ENCODE results near the gene UBE2G1.
"Not testable (repeated sequence)": the region's sequence is repeated elsewhere in the genome, so short reads cannot be mapped to it uniquely, and the experiment has no call there.

UBE2G1 gene

GRCh38 chr17:4255271-4255670 lies 111.2 kb downstream of the UBE2G1 start:
- H3K23ac ChIP-seq (ENCODE audit: low read depth, low read length, poor library complexity); H3K18ac ChIP-seq (ENCODE audit: low read length); H4K91ac ChIP-seq (ENCODE audit: low read depth, low read length, poor library complexity); H2AFZ ChIP-seq (ENCODE audit: low read length); H3K4ac ChIP-seq (ENCODE audit: low read length); H2BK120ac ChIP-seq (ENCODE audit: low read depth, low read length); H2AK5ac ChIP-seq (ENCODE audit: low read depth, low read length); H3K14ac ChIP-seq (ENCODE audit: low read length); H3K4me3 ChIP-seq (ENCODE audit: low read length in 2 of 2); H3K27ac ChIP-seq (replicated peaks; ENCODE audit: low read length); H3K9ac ChIP-seq (ENCODE audit: low read depth, low read length, poor library complexity); DNase-seq (ENCODE audit: low spot score); H3K79me1 ChIP-seq (ENCODE audit: low read depth, low read length); H4K8ac ChIP-seq (ENCODE audit: low read depth, low read length); H2BK15ac ChIP-seq (ENCODE audit: low read length); H2BK5ac ChIP-seq (ENCODE audit: low read length); H3K4me1 ChIP-seq (ENCODE audit: control insufficient read depth in 2 of 2, insufficient read depth in 1 of 2, low read depth in 1 of 2, low read length in 2 of 2); H2BK12ac ChIP-seq (ENCODE audit: low read length); H3K4me2 ChIP-seq (ENCODE audit: insufficient read depth, low read length, poor library complexity, severe bottlenecking); H3K27me3 ChIP-seq (ENCODE audit: control insufficient read depth in 3 of 3, insufficient read depth in 3 of 3, low read depth in 1 of 3, low read length in 3 of 3): not testable (repeated sequence)
- H3K36me3 ChIP-seq (replicated peaks in 1 of 2; ENCODE audit: control insufficient read depth in 2 of 2, insufficient read depth in 2 of 2, low read length in 2 of 2), result peaks cover 7 to 38% of the 10 kb centered on the region in 2 donors
- no CpG with 5 or more reads among the region's 6 CpGs for WGBS, 2 donors (ENCODE audit: extremely low coverage in 2 of 2, insufficient read length in 2 of 2, insufficient replicate concordance in 1 of 2)
- peaks cover 14 to 38% of the 10 kb centered on the region in 2 donors for H3K9me3 ChIP-seq (replicated peaks in 1 of 2; ENCODE audit: control insufficient read depth in 2 of 2, insufficient read depth in 1 of 2, low read depth in 1 of 2, low read length in 2 of 2)

GRCh38 chr17:4250887-4251286 lies 115.6 kb downstream of the UBE2G1 start:
- no peak overlapping the region for H3K4me2 ChIP-seq (ENCODE audit: insufficient read depth, low read length, poor library complexity, severe bottlenecking)
- H2BK12ac ChIP-seq (ENCODE audit: low read length), result no peak overlapping the region
- no peak overlapping the region for H2BK5ac ChIP-seq (ENCODE audit: low read length)
- H3K27ac ChIP-seq (replicated peaks; ENCODE audit: low read length), result no peak overlapping the region
- H3K36me3 ChIP-seq (replicated peaks in 1 of 2; ENCODE audit: control insufficient read depth in 2 of 2, insufficient read depth in 2 of 2, low read length in 2 of 2), result peaks cover 5 to 28% of the 10 kb centered on the region in 2 donors
- no peak overlapping the region for H4K8ac ChIP-seq (ENCODE audit: low read depth, low read length)
- no peak overlapping the region for H2BK15ac ChIP-seq (ENCODE audit: low read length)
- H3K4me1 ChIP-seq (ENCODE audit: control insufficient read depth in 2 of 2, insufficient read depth in 1 of 2, low read depth in 1 of 2, low read length in 2 of 2), result no peaks in the 10 kb centered on the region
- H3K4me3 ChIP-seq (ENCODE audit: low read length in 2 of 2), result no peak overlapping the region
- no peak overlapping the region for H3K14ac ChIP-seq (ENCODE audit: low read length)
- no peak for DNase-seq (ENCODE audit: low spot score)
- no peak overlapping the region for H3K23ac ChIP-seq (ENCODE audit: low read depth, low read length, poor library complexity)
- WGBS, 2 donors (ENCODE audit: extremely low coverage in 2 of 2, insufficient read length in 2 of 2, insufficient replicate concordance in 1 of 2), result no CpG with 5 or more reads among the region's 2 CpGs
- no peak overlapping the region for H2AK5ac ChIP-seq (ENCODE audit: low read depth, low read length)
- no peak overlapping the region for H3K4ac ChIP-seq (ENCODE audit: low read length)
- no peak overlapping the region for H3K9ac ChIP-seq (ENCODE audit: low read depth, low read length, poor library complexity)
- peaks cover 4% of the 10 kb centered on the region for H3K79me1 ChIP-seq (ENCODE audit: low read depth, low read length)
- no peak overlapping the region for H4K91ac ChIP-seq (ENCODE audit: low read depth, low read length, poor library complexity)
- no peak overlapping the region for H2BK120ac ChIP-seq (ENCODE audit: low read depth, low read length)
- no peak overlapping the region for H3K18ac ChIP-seq (ENCODE audit: low read length)
- H3K9me3 ChIP-seq (replicated peaks in 1 of 2; ENCODE audit: control insufficient read depth in 2 of 2, insufficient read depth in 1 of 2, low read depth in 1 of 2, low read length in 2 of 2), result no peaks in the 10 kb centered on the region
- no peaks in the 10 kb centered on the region for H3K27me3 ChIP-seq (ENCODE audit: control insufficient read depth in 3 of 3, insufficient read depth in 3 of 3, low read depth in 1 of 3, low read length in 3 of 3)
- no peak overlapping the region for H2AFZ ChIP-seq (ENCODE audit: low read length)

- no peak overlapping the region for H2BK12ac ChIP-seq (ENCODE audit: low read length)
- no peak overlapping the region for H3K18ac ChIP-seq (ENCODE audit: low read length)
- H3K9me3 ChIP-seq (replicated peaks in 1 of 2; ENCODE audit: control insufficient read depth in 2 of 2, insufficient read depth in 1 of 2, low read depth in 1 of 2, low read length in 2 of 2), result no peaks in the 10 kb centered on the region
- H2BK120ac ChIP-seq (ENCODE audit: low read depth, low read length), result no peak overlapping the region
- peak; percentile 8 for DNase-seq (ENCODE audit: low spot score)
- no peak overlapping the region for H4K8ac ChIP-seq (ENCODE audit: low read depth, low read length)
- peaks cover 5 to 28% of the 10 kb centered on the region in 2 donors for H3K36me3 ChIP-seq (replicated peaks in 1 of 2; ENCODE audit: control insufficient read depth in 2 of 2, insufficient read depth in 2 of 2, low read length in 2 of 2)
- no peak overlapping the region for H3K27ac ChIP-seq (replicated peaks; ENCODE audit: low read length)
- H2BK5ac ChIP-seq (ENCODE audit: low read length), result no peak overlapping the region
- no peak overlapping the region for H3K4ac ChIP-seq (ENCODE audit: low read length)
- H3K79me1 ChIP-seq (ENCODE audit: low read depth, low read length), result peaks cover 4% of the 10 kb centered on the region
- H2AK5ac ChIP-seq (ENCODE audit: low read depth, low read length), result no peak overlapping the region
- WGBS, 2 donors (ENCODE audit: extremely low coverage in 2 of 2, insufficient read length in 2 of 2, insufficient replicate concordance in 1 of 2), result no CpG with 5 or more reads among the region's 4 CpGs
- no peak overlapping the region for H3K9ac ChIP-seq (ENCODE audit: low read depth, low read length, poor library complexity)
- no peak overlapping the region for H3K23ac ChIP-seq (ENCODE audit: low read depth, low read length, poor library complexity)
- H3K4me2 ChIP-seq (ENCODE audit: insufficient read depth, low read length, poor library complexity, severe bottlenecking), result no peak overlapping the region
- no peak overlapping the region for H3K4me3 ChIP-seq (ENCODE audit: low read length in 2 of 2)
- no peak overlapping the region for H3K14ac ChIP-seq (ENCODE audit: low read length)
- no peaks in the 10 kb centered on the region for H3K27me3 ChIP-seq (ENCODE audit: control insufficient read depth in 3 of 3, insufficient read depth in 3 of 3, low read depth in 1 of 3, low read length in 3 of 3)
- H4K91ac ChIP-seq (ENCODE audit: low read depth, low read length, poor library complexity), result no peak overlapping the region
- no peak overlapping the region for H2AFZ ChIP-seq (ENCODE audit: low read length)
- H2BK15ac ChIP-seq (ENCODE audit: low read length), result no peak overlapping the region
- no peaks in the 10 kb centered on the region for H3K4me1 ChIP-seq (ENCODE audit: control insufficient read depth in 2 of 2, insufficient read depth in 1 of 2, low read depth in 1 of 2, low read length in 2 of 2)
Observed at GRCh38 chr17:4249452-4250029, 116.9 kb downstream of the UBE2G1 start.

- H3K4ac ChIP-seq (ENCODE audit: low read length), result no peak overlapping the region
- H3K36me3 ChIP-seq (replicated peaks in 1 of 2; ENCODE audit: control insufficient read depth in 2 of 2, insufficient read depth in 2 of 2, low read length in 2 of 2), result peaks cover 5 to 25% of the 10 kb centered on the region in 2 donors
- WGBS, 2 donors (ENCODE audit: extremely low coverage in 2 of 2, insufficient read length in 2 of 2, insufficient replicate concordance in 1 of 2), result no CpG with 5 or more reads among the region's 7 CpGs
- no peak overlapping the region for H2BK15ac ChIP-seq (ENCODE audit: low read length)
- no peak overlapping the region for H2AFZ ChIP-seq (ENCODE audit: low read length)
- H3K4me2 ChIP-seq (ENCODE audit: insufficient read depth, low read length, poor library complexity, severe bottlenecking), result no peak overlapping the region
- H3K9ac ChIP-seq (ENCODE audit: low read depth, low read length, poor library complexity), result no peak overlapping the region
- no peak overlapping the region for H2BK120ac ChIP-seq (ENCODE audit: low read depth, low read length)
- peaks cover 7% of the 10 kb centered on the region for H3K79me1 ChIP-seq (ENCODE audit: low read depth, low read length)
- H2BK12ac ChIP-seq (ENCODE audit: low read length), result no peak overlapping the region
- no peak overlapping the region for H3K14ac ChIP-seq (ENCODE audit: low read length)
- H3K27ac ChIP-seq (replicated peaks; ENCODE audit: low read length), result no peak overlapping the region
- H3K9me3 ChIP-seq (replicated peaks in 1 of 2; ENCODE audit: control insufficient read depth in 2 of 2, insufficient read depth in 1 of 2, low read depth in 1 of 2, low read length in 2 of 2), result no peaks in the 10 kb centered on the region
- H3K18ac ChIP-seq (ENCODE audit: low read length), result no peak overlapping the region
- no peak for DNase-seq (ENCODE audit: low spot score)
- H3K4me1 ChIP-seq (ENCODE audit: control insufficient read depth in 2 of 2, insufficient read depth in 1 of 2, low read depth in 1 of 2, low read length in 2 of 2), result no peaks in the 10 kb centered on the region
- H2BK5ac ChIP-seq (ENCODE audit: low read length), result no peak overlapping the region
- H3K4me3 ChIP-seq (ENCODE audit: low read length in 2 of 2), result no peak overlapping the region
- no peak overlapping the region for H4K91ac ChIP-seq (ENCODE audit: low read depth, low read length, poor library complexity)
- H2AK5ac ChIP-seq (ENCODE audit: low read depth, low read length), result no peak overlapping the region
- no peak overlapping the region for H3K23ac ChIP-seq (ENCODE audit: low read depth, low read length, poor library complexity)
- H3K27me3 ChIP-seq (ENCODE audit: control insufficient read depth in 3 of 3, insufficient read depth in 3 of 3, low read depth in 1 of 3, low read length in 3 of 3), result no peaks in the 10 kb centered on the region
- no peak overlapping the region for H4K8ac ChIP-seq (ENCODE audit: low read depth, low read length)
Observed at GRCh38 chr17:4248504-4249277, 117.8 kb downstream of the UBE2G1 start.

All from neuronal stem cell (in vitro differentiated cells).